K562 (cell line): ENCODE data around the gene SYT8. TPM values are rescaled to one million over a fixed set of nuclear protein-coding genes. Genes with fewer than 3 reads are reported as not detected.

Source experiments
- ATAC-seq: fragments of 200-7000 bp; cut with Tn5 transposase; 3 replicates; pipeline ENCODE4 v1.9.1; 2020; ENCODE audit warnings: moderate library complexity
- BruUV-seq: library from RNA; stranded (reverse); fragments of 400-500 nt; replicated peaks from 2 replicates; lab custom pipeline; 2021; lab: Mats Ljungman, UMichigan
- CTCF ChIA-PET: fragments of 300-600 bp; formaldehyde crosslinking; extraction: SDS; loops from one replicate; lab custom pipeline; 2021; ENCODE audit warnings: low intra/inter-chr PET ratio; lab: Yijun Ruan, JAX
- POLR2A ChIA-PET: fragments of 300-600, 350-650 bp; sonication (Branson Sonifier 250); formaldehyde crosslinking; extraction: SDS; loops from one replicate; lab custom pipeline; 2021; ENCODE audit warnings: antibody characterized with exemption, inconsistent platforms; lab: Yijun Ruan, JAX
- DNase-seq, 4 experiments: peaks; one replicate each; pipeline versions ENCODE4 v3.0.0 to v3.0.0-alpha.2; 2011 to 2018; ENCODE audit warnings: low spot score in 3 of 4, mixed read lengths in 3 of 4; ENCODE audit errors: extremely low read depth in 1 of 4
- FAIRE-seq: peaks from 2 replicates; lab custom pipeline; 2011; peaks lifted over from hg19 to GRCh38; lab: Jason Lieb, UNC
- H2AFZ ChIP-seq: 2 replicates; pipeline ENCODE4 v1.6.0; 2011; ENCODE audit warnings: low read depth, low read length, control low read depth, inconsistent platforms
- H3K27ac ChIP-seq: fragments of 200-600 bp; 3 replicates; pipeline ENCODE4 v1.8.0; 2011; ENCODE audit warnings: low read depth, mild to moderate bottlenecking, control low read depth, inconsistent platforms, low read length, moderate library complexity, mixed read lengths; ENCODE audit errors: extremely low read depth
- H3K27me3 ChIP-seq, 2 experiments: fragments of 300-600 bp in 1 of 2; 2 replicates in 1 of 2; 3 replicates in 1 of 2; pipeline versions ENCODE4 v1.6.0 to v1.8.0; 2011; ENCODE audit warnings: inconsistent platforms in 2 of 2, low read length in 2 of 2, mild to moderate bottlenecking in 1 of 2, mixed read lengths in 1 of 2, moderate library complexity in 1 of 2; ENCODE audit not compliant: control insufficient read depth in 2 of 2, insufficient read depth in 2 of 2
- H3K36me3 ChIP-seq: fragments of 300-600 bp; 3 replicates; pipeline ENCODE4 v1.8.0; 2011; ENCODE audit warnings: mild to moderate bottlenecking, low read length, inconsistent platforms; ENCODE audit not compliant: control insufficient read depth, insufficient read depth
- H3K4me1 ChIP-seq, 2 experiments: fragments of 200-600 bp in 1 of 2; replicated peaks in 1 of 2; 2 replicates in 1 of 2; 3 replicates in 1 of 2; pipeline versions ENCODE4 v1.5.1 to v1.8.0; 2011; ENCODE audit warnings: inconsistent platforms in 2 of 2, low read length in 2 of 2, mild to moderate bottlenecking in 1 of 2, mixed read lengths in 1 of 2, moderate library complexity in 1 of 2; ENCODE audit not compliant: control insufficient read depth in 2 of 2, insufficient read depth in 2 of 2
- H3K4me2 ChIP-seq: 2 replicates; pipeline ENCODE4 v1.6.1; 2011; ENCODE audit warnings: low read length, control low read depth, inconsistent platforms, mixed read lengths; ENCODE audit not compliant: insufficient read depth
- H3K4me3 ChIP-seq: fragments of 200-600 bp; sonication (generic), shearing (Covaris generic); 2 replicates; pipeline ENCODE4 v1.5.1; 2016; ENCODE audit warnings: control low read depth, inconsistent platforms
- H3K79me2 ChIP-seq: fragments of 200-600 bp; 3 replicates; pipeline ENCODE4 v1.8.0; 2011; ENCODE audit warnings: low read length, inconsistent platforms; ENCODE audit not compliant: control insufficient read depth, insufficient read depth
- H3K9ac ChIP-seq, 2 experiments: 2 replicates each; pipeline versions ENCODE4 v1.6.0 to v1.6.1; 2011; ENCODE audit warnings: low read depth in 2 of 2, low read length in 2 of 2, control low read depth in 1 of 2, inconsistent platforms in 1 of 2, mild to moderate bottlenecking in 1 of 2, mixed read lengths in 1 of 2; ENCODE audit not compliant: insufficient read depth in 1 of 2
- H3K9me1 ChIP-seq: one replicate; pipeline ENCODE4 v1.6.0; 2011; ENCODE audit warnings: inconsistent platforms, mild to moderate bottlenecking, low read length, moderate library complexity; ENCODE audit not compliant: control insufficient read depth, insufficient read depth
- H3K9me3 ChIP-seq: replicated peaks from 2 replicates; pipeline ENCODE4 v1.5.1; 2011; ENCODE audit warnings: low read depth, low read length, inconsistent platforms; ENCODE audit not compliant: control insufficient read depth, insufficient read depth
- H4K20me1 ChIP-seq: replicated peaks from 2 replicates; pipeline ENCODE4 v1.6.1; 2011; ENCODE audit warnings: low read length, inconsistent platforms, mixed read lengths; ENCODE audit not compliant: control insufficient read depth, insufficient read depth
- BHLHE40 ChIP-seq: IDR thresholded peaks from 2 replicates; pipeline ENCODE4 v1.6.1; 2011; ENCODE audit warnings: low read length, improper control_type of control experiment
- CCAR2 ChIP-seq: fragments of 200-400 bp; formaldehyde crosslinking; IDR thresholded peaks from 2 replicates; pipeline ENCODE4 v1.6.1; 2017; ENCODE audit warnings: mild to moderate bottlenecking, low read depth, low read length
- HOXB6 ChIP-seq: fragments of 250-450 bp; sonication (Bioruptor Pico); IDR thresholded peaks from 2 replicates; pipeline ENCODE4 v1.5.1; 2022; ENCODE audit warnings: mild to moderate bottlenecking, borderline replicate concordance
- STAG1 ChIP-seq: sonication (generic); formaldehyde crosslinking; IDR thresholded peaks from 2 replicates; pipeline ENCODE4 v1.5.0; 2020; ENCODE audit warnings: missing genetic modification reagents, borderline replicate concordance
- ZNF699 ChIP-seq: fragments of 250-450 bp; sonication (Bioruptor Pico); IDR thresholded peaks from 2 replicates; pipeline ENCODE4 v1.8.0; 2021; ENCODE audit warnings: mild to moderate bottlenecking, moderate library complexity; ENCODE audit not compliant: insufficient replicate concordance
- WGBS: fragments of 100-300 bp; shearing (Covaris generic); methylation state at CpG from one replicate; pipeline ENCODE4 v1.1.6; 2016; ENCODE audit warnings: low coverage, mixed read lengths; ENCODE audit not compliant: insufficient coverage; ENCODE audit errors: missing lambda C conversion rate; 5-methylcytosine and 5-hydroxymethylcytosine counted together
- in situ Hi-C: fragments of 300-500 bp; cut with MboI; formaldehyde crosslinking; loops from 4 replicates; pipeline ENCODE4 v1.15.0; 2018; ENCODE audit warnings: inconsistent platforms, mixed read lengths
- intact Hi-C: fragments of 100-400 bp; cut with micrococcal nuclease; formaldehyde crosslinking; loops from 2 replicates; pipeline ENCODE4 v1.14.2; 2022
- polyA plus RNA-seq, 8 experiments: library from polyadenylated mRNA; depleted of rRNA in 4 of 8; stranded (reverse) in 5 of 8; unstranded in 3 of 8; fragments of >200 nt; fragmentation: Nextera tagmentation in 2 of 8; fragmentation: Illumina TruSeq in 1 of 8; extraction: Ambion mirVana in 2 of 8; extraction: Trizol in 1 of 8; gene quantifications; 2 replicates each; pipeline versions ENCODE4 v1.2.1 to v1.2.3, GENCODE V29; 2011 to 2014; ENCODE audit warnings: inconsistent platforms in 1 of 8, missing spikeins in 1 of 8
- total RNA-seq, 7 experiments: library from RNA; depleted of rRNA in 6 of 7; stranded (reverse); fragments of >200 nt in 6 of 7; fragmentation: Illumina TruSeq in 2 of 7; extraction: Trizol in 2 of 7; gene quantifications; 2 replicates each; pipeline versions ENCODE4 v1.2.1 to v1.2.3, GENCODE V29; 2011 to 2021; ENCODE audit warnings: low replicate concordance in 1 of 7

The SYT8 gene
- total and polyA plus RNA-seq, 9 of the 15 experiments (the other 6 are each of a cell fraction or from before 2014, with no cell fraction given): not detected

GRCh38 chr11:1827095-1827813, 7.5 kb upstream of the SYT8 start (continued):
- TF ChIP-seq BHLHE40 (no peak), STAG1 (CRISPR knock-in tag) (no peak)
- TF ChIP-seq, all 486 proteins: peak for 2

- no peak overlapping the region for H2AFZ ChIP-seq
- H3K9me3 ChIP-seq: no peaks in the 10 kb centered on the region
- in situ Hi-C loops (no loop called here), intact Hi-C loops (loop anchor here (5.0 kb wide), 1 partner anchor 324 kb away; no protein-coding TSS in a partner anchor)
- no peak overlapping the region for H3K4me2 ChIP-seq
- peaks cover 7% of the 10 kb centered on the region for H4K20me1 ChIP-seq
- peaks cover 0 to 44% of the 10 kb centered on the region in 2 experiments; a peak in 3 of 5 replicates for H3K27me3 ChIP-seq
- peaks cover 0 to 55% of the 10 kb centered on the region in 2 experiments; a peak in 2 of 5 replicates for H3K4me1 ChIP-seq
- H3K27ac ChIP-seq: no peak overlapping the region
- no peak overlapping the region for H3K9ac ChIP-seq
- no peaks in the 10 kb centered on the region for H3K36me3 ChIP-seq
- no peaks in the 10 kb centered on the region for H3K79me2 ChIP-seq
- CTCF ChIA-PET: interaction anchor here (2.4 kb wide), 1 partner anchor 134 kb away, joined by 6 read pairs; no protein-coding TSS in a partner anchor
- WGBS: 3% methylated on average over 18 of the region's 19 CpGs
- FAIRE-seq (no peak), ATAC-seq (no peak), DNase-seq (no peak)
- no peaks in the 10 kb centered on the region for H3K9me1 ChIP-seq
- BruUV-seq: no TSS peak
- no peak for TF ChIP-seq CCAR2
- no peak for TF ChIP-seq ZNF699 (CRISPR knock-in tag)
- TF ChIP-seq HOXB6 (CRISPR knock-in tag): no peak
- H3K4me3 ChIP-seq: no peak overlapping the region
- POLR2A ChIA-PET: no interaction called here
Observed at GRCh38 chr11:1827931-1828330, 6.9 kb upstream of the SYT8 start.
